Measurements from ENCODE around the gene NOS1. TPM values are rescaled to one million over a fixed set of nuclear protein-coding genes. Genes with fewer than 3 reads are reported as not detected.
"Not testable (repeated sequence)": the region's sequence is repeated elsewhere in the genome, so short reads cannot be mapped to it uniquely, and the experiment has no call there.

The NOS1 gene
- total RNA-seq, 1 donor from 2014 or later: 0.11 TPM

GRCh38 chr12:117225179-117225578, 136.2 kb downstream of the NOS1 start:
- Histone ChIP-seq H3K9ac (no peak overlapping the region), H3K27me3 (no peaks in the 10 kb centered on the region), H3F3A (ENCODE audit: low read depth) (no peaks in the 10 kb centered on the region), H3K36me3 (no peaks in the 10 kb centered on the region), H4K20me1 (ENCODE audit: low read depth) (no peaks in the 10 kb centered on the region), H3K79me2 (ENCODE audit: low read depth) (no peaks in the 10 kb centered on the region), H3K4me3 (no peak overlapping the region), H3K4me1 (no peaks in the 10 kb centered on the region), H3K9me3 (ENCODE audit: low read depth) (no peaks in the 10 kb centered on the region), H2AFZ (replicated peaks) (no peak overlapping the region), H3K27ac (no peak overlapping the region), H3K4me2 (no peak overlapping the region)
- no peaks in the 10 kb centered on the region for H3K36me3 Mint-ChIP-seq
- no peak overlapping the region for H3K4me3 Mint-ChIP-seq
- no peaks in the 10 kb centered on the region for H3K4me1 Mint-ChIP-seq
- TF ChIP-seq EZH2phosphoT487 (IDR thresholded peaks at IDR 0.05): no peak
- TF ChIP-seq CTCF (IDR thresholded peaks at IDR 0.05): no peak
- H3K9me3 Mint-ChIP-seq: no peaks in the 10 kb centered on the region
- peaks cover 5% of the 10 kb centered on the region for H3K27me3 Mint-ChIP-seq (ENCODE audit: insufficient read depth, low read depth)
- no peak for DNase-seq (ENCODE audit: low spot score)
- H3K27ac Mint-ChIP-seq: no peak overlapping the region

- not testable (repeated sequence) for H3K36me3 ChIP-seq; H3K36me3 Mint-ChIP-seq; H3K4me3 ChIP-seq; DNase-seq (ENCODE audit: low spot score); H3F3A ChIP-seq (ENCODE audit: low read depth); H3K4me1 Mint-ChIP-seq; H3K4me3 Mint-ChIP-seq; H3K79me2 ChIP-seq (ENCODE audit: low read depth); H3K4me2 ChIP-seq; H3K27ac Mint-ChIP-seq; H3K4me1 ChIP-seq; H3K9ac ChIP-seq; H4K20me1 ChIP-seq (ENCODE audit: low read depth); H3K27me3 ChIP-seq; H3K9me3 ChIP-seq (ENCODE audit: low read depth); H3K9me3 Mint-ChIP-seq; H2AFZ ChIP-seq (replicated peaks); H3K27ac ChIP-seq
- H3K27me3 Mint-ChIP-seq (ENCODE audit: insufficient read depth, low read depth): peaks cover 17% of the 10 kb centered on the region
Observed at GRCh38 chr12:117220947-117221346, 140.5 kb downstream of the NOS1 start.

DNA sequence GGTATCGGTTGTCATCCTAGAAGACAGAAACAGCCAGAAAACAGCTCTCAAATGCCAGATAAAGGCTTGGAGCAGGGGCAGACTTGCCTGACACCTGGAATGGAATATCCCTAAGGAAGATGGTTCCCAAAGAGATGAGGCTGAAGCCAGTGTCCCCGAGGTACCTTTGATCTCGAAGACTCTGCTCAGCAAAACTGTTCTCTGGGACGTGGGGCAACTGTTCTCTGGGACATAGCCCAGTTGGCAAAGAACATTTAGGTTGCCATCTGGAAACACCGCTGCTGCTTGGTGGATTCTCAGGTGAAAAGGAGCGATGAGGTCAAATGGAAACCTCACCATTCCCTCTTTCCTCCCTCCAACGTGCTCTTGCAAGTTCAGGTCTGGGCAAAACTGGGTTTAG, 143.3 kb downstream of the NOS1 start:
- Histone ChIP-seq H2AFZ (replicated peaks) (no peak overlapping the region), H3K27me3 (no peaks in the 10 kb centered on the region)
- no peak overlapping the region for H3K4me3 Mint-ChIP-seq

DNA sequence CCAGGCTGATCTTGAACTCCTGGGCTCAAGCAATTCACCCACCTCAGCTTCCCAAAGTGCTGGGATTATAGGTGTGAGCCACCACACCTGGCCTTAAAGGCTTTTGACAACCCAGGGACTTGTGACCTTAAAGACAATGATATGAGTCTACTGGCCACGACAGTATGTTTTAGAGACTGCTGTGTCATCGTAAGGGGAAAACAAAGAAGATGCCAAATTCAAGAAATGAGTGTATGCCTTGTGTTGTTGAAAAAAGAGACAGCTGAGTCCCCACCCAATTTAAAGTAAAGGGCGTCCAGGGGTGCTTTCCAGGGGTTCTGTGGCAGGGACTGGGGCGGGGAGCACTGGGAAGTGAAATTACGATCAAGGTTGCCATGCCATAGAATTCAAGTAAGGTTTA, 144.7 kb downstream of the NOS1 start:
- no peak overlapping the region for H2AFZ ChIP-seq (replicated peaks)

More for the DNA sequence above, 143.3 kb downstream of the NOS1 start:
- Histone ChIP-seq H3F3A (ENCODE audit: low read depth) (peaks cover 4% of the 10 kb centered on the region), H3K27ac (no peak overlapping the region), H3K4me2 (no peak overlapping the region), H4K20me1 (ENCODE audit: low read depth) (no peaks in the 10 kb centered on the region), H3K36me3 (no peaks in the 10 kb centered on the region), H3K79me2 (ENCODE audit: low read depth) (no peaks in the 10 kb centered on the region), H3K9me3 (ENCODE audit: low read depth) (no peaks in the 10 kb centered on the region), H3K4me1 (peaks cover 2% of the 10 kb centered on the region), H3K4me3 (no peak overlapping the region), H3K9ac (no peak overlapping the region)
- no peak for DNase-seq (ENCODE audit: low spot score)
- Mint-ChIP-seq H3K27ac (no peak overlapping the region), H3K36me3 (no peaks in the 10 kb centered on the region), H3K9me3 (no peaks in the 10 kb centered on the region), H3K4me1 (no peaks in the 10 kb centered on the region), H3K27me3 (ENCODE audit: insufficient read depth, low read depth) (peaks cover 23% of the 10 kb centered on the region)
- no peak for TF ChIP-seq EZH2 (IDR thresholded peaks at IDR 0.05)
- no peak for TF ChIP-seq CTCF (IDR thresholded peaks at IDR 0.05)

More for the DNA sequence above, 144.7 kb downstream of the NOS1 start:
- DNase-seq (ENCODE audit: low spot score): no peak
- peaks cover 8% of the 10 kb centered on the region for H3F3A ChIP-seq (ENCODE audit: low read depth)
- Mint-ChIP-seq H3K4me3 (no peak overlapping the region), H3K27me3 (ENCODE audit: insufficient read depth, low read depth) (peaks cover 27% of the 10 kb centered on the region), H3K27ac (no peak overlapping the region), H3K36me3 (no peaks in the 10 kb centered on the region), H3K9me3 (no peaks in the 10 kb centered on the region), H3K4me1 (no peaks in the 10 kb centered on the region)
- no peaks in the 10 kb centered on the region for H3K9me3 ChIP-seq (ENCODE audit: low read depth)
- H3K27me3 ChIP-seq: no peaks in the 10 kb centered on the region
- TF ChIP-seq EZH2 (IDR thresholded peaks at IDR 0.05) (no peak), CTCF (IDR thresholded peaks at IDR 0.05) (no peak), EZH2phosphoT487 (IDR thresholded peaks at IDR 0.05) (no peak)
- no peaks in the 10 kb centered on the region for H3K36me3 ChIP-seq
- no peaks in the 10 kb centered on the region for H4K20me1 ChIP-seq (ENCODE audit: low read depth)
- H3K4me1 ChIP-seq: peaks cover 6% of the 10 kb centered on the region
- no peak overlapping the region for H3K27ac ChIP-seq
- no peak overlapping the region for H3K9ac ChIP-seq
- H3K79me2 ChIP-seq (ENCODE audit: low read depth): no peaks in the 10 kb centered on the region
- no peak overlapping the region for H3K4me2 ChIP-seq
- H3K4me3 ChIP-seq: no peak overlapping the region
